GM21737 (cell line): Measurements from ENCODE around the gene HCFC1R1.

Experiments used
- ATAC-seq: cut with Tn5 transposase; IDR thresholded peaks from one replicate; pipeline ENCODE4 v1.9.1; 2021; ENCODE audit warnings: mild to moderate bottlenecking, moderate library complexity; ENCODE audit not compliant: unreplicated experiment

Gene HCFC1R1

GRCh38 chr16:3003582-3004270 lies 20.0 kb downstream of the HCFC1R1 start:
- peak; percentile 93 for ATAC-seq

DNA sequence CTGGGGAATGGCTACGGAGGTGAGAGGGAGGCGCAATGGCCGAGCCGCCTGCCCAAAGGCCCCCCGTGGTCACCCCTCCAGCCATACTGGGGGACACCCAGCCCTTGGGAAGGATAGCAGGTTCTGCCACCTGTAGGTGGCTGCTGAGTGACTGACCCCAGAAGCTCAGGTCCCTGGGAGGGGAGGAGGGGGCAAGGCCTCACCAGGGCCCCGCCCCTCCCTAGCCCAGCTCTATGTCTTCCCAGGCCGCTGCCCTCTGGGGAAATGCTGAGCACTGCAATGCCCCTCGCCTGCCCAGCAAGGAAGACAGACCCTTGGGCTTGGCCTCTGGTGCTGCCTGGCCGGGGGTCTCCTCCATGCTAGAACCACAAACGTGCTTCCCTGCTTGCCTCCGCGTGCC lies 22.4 kb downstream of the HCFC1R1 start:
- ATAC-seq = no peak

DNA sequence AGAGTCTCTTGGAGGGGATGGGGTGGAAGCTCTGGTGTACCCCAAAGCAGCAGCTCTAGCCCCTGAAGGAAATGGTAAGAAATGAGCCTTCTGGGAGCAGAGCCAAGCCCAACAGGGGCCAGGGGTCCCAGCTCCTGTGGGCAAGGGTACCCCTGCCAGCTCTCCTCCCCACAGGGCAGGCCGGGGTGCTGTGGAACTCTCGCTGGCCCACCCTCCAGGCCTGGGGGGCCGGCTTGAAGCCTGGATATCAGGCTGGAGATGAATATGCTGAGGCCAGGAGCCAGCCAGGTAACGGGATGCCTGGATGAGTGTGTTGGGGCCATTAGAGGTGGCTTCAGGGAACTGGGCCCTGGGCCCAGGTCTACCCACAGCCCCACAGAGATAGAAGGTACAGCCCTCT lies 23.2 kb downstream of the HCFC1R1 start:
- ATAC-seq = no peak

GRCh38 chr16:2999929-3000328 lies 23.8 kb downstream of the HCFC1R1 start:
- no peak for ATAC-seq

DNA sequence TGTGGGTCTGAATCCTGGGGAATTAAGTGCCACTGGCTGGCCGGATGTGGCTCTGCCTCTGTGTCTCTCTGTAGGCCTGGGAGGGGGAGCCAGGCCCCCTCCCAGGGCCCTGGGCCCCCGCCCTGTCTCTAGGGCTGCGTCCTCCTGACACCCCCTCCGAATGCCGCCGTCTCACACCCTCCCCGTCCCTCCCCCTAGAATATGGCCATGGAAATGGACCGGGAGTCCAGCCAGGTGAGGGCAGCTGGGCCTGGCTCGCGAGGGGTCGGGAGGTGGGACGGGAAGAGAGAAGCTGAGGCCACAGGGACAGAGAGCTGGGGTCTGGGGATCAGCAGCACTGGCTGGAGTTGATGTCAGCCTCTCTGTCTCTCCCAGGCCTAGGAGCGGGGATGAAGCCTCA lies 27.4 kb downstream of the HCFC1R1 start:
- ATAC-seq = no peak

DNA sequence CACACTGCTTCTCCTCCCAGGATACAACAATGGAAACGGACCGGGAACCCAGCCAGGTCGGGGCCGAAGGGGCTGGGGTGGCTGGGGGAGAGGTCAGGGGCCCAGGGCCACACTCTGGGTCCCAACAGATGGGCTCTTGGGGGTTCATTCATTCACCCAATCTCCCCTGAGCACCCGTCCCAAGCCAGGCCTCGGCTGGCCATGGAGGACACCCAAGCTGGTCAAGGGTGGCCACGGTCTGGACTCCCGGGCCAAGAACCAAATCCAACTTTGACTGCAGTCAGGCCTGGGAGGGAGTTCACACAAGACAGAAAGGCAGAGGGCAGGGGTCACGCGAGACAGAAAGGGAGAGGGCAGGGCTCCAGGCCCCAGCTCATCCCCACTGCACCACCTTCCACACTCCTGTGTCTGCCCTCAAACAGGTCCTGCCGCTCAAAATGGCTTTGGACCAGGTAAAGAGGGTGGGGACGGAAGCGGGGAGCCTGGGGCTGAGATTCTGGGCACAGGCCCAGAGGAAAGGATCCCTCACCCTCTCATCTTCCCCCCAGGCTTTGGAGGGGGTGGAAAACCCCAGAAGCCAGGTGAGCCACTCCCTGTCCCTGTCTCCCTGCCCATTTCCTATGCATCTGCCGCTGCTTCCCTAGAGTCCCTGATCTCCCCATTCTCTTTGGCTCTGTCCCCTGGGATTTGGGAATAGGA lies 31.2 kb downstream of the HCFC1R1 start:
- ATAC-seq = no peak

- ATAC-seq = no peak
Measured at GRCh38 chr16:2991566-2992261, 32.0 kb downstream of the HCFC1R1 start.

DNA sequence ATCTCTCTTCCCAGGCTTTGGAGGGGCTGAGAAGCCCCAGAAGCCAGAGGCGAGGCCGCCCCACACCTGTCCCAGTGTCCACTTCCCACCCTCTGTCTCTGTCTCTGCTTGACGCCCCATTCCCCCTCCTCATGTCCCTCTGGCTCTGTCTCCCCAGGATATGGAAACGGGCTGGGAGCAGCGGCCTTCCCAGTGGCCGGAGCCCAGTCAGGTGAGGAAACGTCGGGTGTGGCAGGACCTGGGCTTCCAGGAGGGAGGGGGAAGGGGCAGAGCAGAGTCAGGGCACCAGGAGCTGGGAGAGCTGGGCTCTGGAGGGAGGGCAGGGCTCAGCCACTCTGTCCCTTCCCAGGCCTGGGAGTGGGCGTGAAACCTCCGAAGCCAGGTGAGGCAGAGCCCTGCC lies 32.9 kb downstream of the HCFC1R1 start:
- no peak for ATAC-seq

DNA sequence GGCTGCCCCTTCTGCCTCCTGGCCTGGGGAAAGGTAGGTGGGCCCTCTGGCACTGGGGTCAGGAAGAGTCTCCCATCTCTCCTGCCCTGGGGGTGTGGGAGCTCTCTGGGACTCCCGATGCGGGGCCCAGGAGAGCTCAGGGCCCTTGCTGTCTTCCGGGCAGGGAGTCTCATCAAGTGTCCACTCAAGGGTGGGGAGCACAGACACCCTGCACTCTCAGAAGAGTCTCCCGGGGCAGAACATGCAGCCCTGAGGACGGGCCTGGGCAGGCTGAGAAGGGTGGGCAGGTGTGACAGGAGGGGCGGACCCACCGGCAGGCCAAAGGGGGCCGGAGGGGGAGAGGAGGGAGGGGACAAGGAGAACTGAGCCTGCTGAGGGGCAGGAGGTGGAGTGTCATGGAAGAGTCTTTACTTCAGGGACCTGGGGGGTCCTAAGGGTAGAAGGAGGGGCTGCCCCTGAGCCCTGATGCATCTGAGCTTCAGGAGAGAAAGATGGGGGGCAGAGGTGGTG lies 35.1 kb downstream of the HCFC1R1 start:
- ATAC-seq = no peak

GRCh38 chr16:2987833-2988232 lies 35.9 kb downstream of the HCFC1R1 start:
- ATAC-seq = no peak

DNA sequence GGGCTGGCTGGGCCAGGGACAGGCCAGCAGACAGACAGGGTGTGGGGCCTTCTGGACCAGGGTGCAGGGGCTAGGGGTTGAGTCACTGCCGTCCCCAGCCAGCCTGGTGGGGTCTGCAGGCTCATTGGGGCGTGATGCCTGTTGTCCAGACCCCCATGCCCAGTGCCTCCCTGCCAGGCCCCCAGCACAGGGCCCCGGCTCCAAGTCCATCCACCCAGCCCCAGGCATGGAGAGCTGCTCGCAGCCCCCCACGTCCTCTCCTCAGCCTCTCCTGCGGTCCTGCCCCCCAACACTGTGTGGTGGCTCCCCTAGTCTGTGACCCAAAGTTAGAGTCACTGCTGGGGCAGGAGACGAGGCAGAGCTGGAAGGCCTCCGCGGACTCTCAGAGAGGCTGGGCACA lies 36.5 kb downstream of the HCFC1R1 start:
- ATAC-seq = no peak

- ATAC-seq = no peak
Measured at GRCh38 chr16:2986623-2987188, 37.0 kb downstream of the HCFC1R1 start.

- no peak for ATAC-seq
Measured at GRCh38 chr16:2985893-2986355, 37.8 kb downstream of the HCFC1R1 start.

GRCh38 chr16:2985462-2985861 lies 38.3 kb downstream of the HCFC1R1 start:
- ATAC-seq = no peak

DNA sequence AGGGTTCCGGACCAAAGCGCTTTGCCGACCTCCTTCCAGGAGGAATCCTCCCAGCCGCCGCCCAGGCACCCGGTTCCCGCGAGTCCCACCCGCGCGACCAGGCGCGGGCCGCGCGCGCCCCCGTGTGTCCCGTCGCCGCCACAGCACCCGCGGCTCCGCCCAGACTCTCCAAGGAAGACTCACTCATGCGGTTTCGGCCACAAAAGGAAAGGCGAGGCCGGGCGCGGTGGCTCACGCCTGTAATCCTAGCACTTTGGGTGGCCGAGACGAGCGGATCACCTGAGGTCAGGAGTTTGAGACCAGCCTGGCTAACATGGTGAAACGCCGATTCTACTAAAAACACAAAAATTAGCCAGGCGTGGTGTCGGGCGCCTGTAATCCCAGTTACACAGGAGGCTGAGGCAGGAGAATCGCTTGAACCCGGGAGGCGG lies 40.0 kb downstream of the HCFC1R1 start:
- no peak for ATAC-seq

DNA sequence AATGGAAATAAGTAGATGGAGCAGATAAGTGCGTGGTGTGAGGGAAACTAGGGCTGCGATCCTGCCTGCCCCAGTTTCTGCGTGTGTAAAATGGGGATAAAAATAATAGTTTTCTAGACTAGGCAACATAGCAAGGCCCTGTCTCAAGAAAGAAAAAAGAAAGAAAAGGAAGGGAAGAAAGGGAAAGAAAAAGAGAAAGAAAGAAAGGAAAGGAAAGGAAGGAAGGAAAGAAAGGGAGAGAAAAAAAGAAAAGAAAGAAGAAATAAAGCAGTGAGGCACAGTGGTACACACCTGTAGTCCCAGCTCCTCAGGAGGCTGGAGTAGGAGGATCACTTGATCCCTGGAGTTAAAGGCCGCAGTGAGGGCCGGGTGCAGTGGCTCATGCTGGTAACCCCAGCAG lies 41.3 kb downstream of the HCFC1R1 start:
- ATAC-seq = no peak

GRCh38 chr16:2981899-2982250 lies 41.9 kb downstream of the HCFC1R1 start:
- no peak for ATAC-seq

GRCh38 chr16:2981177-2981898 lies 42.4 kb downstream of the HCFC1R1 start:
- ATAC-seq = no peak

- ATAC-seq = peak; percentile 61
Measured at GRCh38 chr16:2980227-2981176, 43.2 kb downstream of the HCFC1R1 start, which contains the start of gene PKMYT1. Gene PKMYT1, minus strand, starts transcription at chr16:2980446. Its CDS starts 789 bp downstream, at chr16:2979657.
